HG03521 (cell line): ENCODE data around the gene RHBDD3.

Source experiments
- ATAC-seq: cut with Tn5 transposase; IDR thresholded peaks from one replicate; pipeline ENCODE4 v1.9.1; 2021; ENCODE audit warnings: mild to moderate bottlenecking, moderate library complexity; ENCODE audit not compliant: unreplicated experiment

Gene RHBDD3

GRCh38 chr22:29267858-29268510 lies at the start of gene RHBDD3, which contains the start of gene EWSR1:
TSS of gene RHBDD3 (minus strand) at chr22:29267981. CDS start at chr22:29265626, 2,355 bp downstream.
TSS of gene EWSR1 (plus strand) at chr22:29268268. CDS start at chr22:29268337, 69 bp downstream.
- ATAC-seq: peak; percentile 71

- no peak for ATAC-seq
These were observed 48.5 kb upstream of the RHBDD3 start for GRCh38 chr22:29316141-29316828.

GRCh38 chr22:29315286-29316140 lies 47.7 kb upstream of the RHBDD3 start, which contains the start of gene RASL10A:
TSS of gene RASL10A (minus strand) at chr22:29315697. CDS start at chr22:29315246, 451 bp downstream.
- no peak for ATAC-seq

GRCh38 chr22:29314537-29315285 lies 46.9 kb upstream of the RHBDD3 start:
- no peak for ATAC-seq

- ATAC-seq: no peak
These were observed 46.0 kb upstream of the RHBDD3 start for GRCh38 chr22:29313576-29314466.

GRCh38 chr22:29313126-29313575 lies 45.4 kb upstream of the RHBDD3 start:
- no peak for ATAC-seq

GRCh38 chr22:29312218-29313125 lies 44.7 kb upstream of the RHBDD3 start:
- ATAC-seq: no peak

GRCh38 chr22:29311464-29312217 lies 43.9 kb upstream of the RHBDD3 start:
- ATAC-seq: no peak

- no peak for ATAC-seq
These were observed 43.1 kb upstream of the RHBDD3 start for GRCh38 chr22:29310863-29311339.

GRCh38 chr22:29310065-29310862 lies 42.5 kb upstream of the RHBDD3 start:
- ATAC-seq: no peak

- ATAC-seq: no peak
These were observed 41.7 kb upstream of the RHBDD3 start for GRCh38 chr22:29309332-29310064.

GRCh38 chr22:29308791-29309262 lies 41.0 kb upstream of the RHBDD3 start:
- ATAC-seq: no peak

- no peak for ATAC-seq
These were observed 40.5 kb upstream of the RHBDD3 start for GRCh38 chr22:29308148-29308790.

- ATAC-seq: no peak
These were observed 39.9 kb upstream of the RHBDD3 start for GRCh38 chr22:29307596-29308147.
